IPS DF 4.7 (cell line): Measurements from ENCODE around the gene MAPK10.
"Not testable (repeated sequence)": the region's sequence is repeated elsewhere in the genome, so short reads cannot be mapped to it uniquely, and the experiment has no call there.

Experiments
- DNase-seq: peaks from one replicate; pipeline ENCODE4 v3.0.0-alpha.2; 2013; ENCODE audit warnings: low spot score; ENCODE audit errors: extremely low read depth

Gene MAPK10

DNA sequence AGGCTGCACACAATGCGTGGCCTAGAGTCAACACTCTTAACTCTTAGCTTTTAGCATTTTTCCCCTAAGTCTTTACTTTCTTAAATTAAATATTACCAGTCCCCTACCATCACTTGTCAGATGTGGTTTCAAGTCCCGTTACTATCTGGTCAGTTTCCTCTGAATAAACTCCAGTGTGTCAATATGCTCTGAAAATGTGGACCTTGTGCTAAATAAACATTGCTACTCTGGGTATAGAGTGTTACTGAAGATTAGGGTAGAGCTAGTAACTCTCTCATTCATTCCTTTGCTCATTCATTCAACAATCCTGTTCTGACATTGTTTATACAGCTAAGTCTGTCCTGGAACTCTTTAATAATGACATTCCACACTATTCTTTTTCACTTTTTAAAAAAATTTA, 251.0 kb downstream of the MAPK10 start:
- DNase-seq = no peak

DNA sequence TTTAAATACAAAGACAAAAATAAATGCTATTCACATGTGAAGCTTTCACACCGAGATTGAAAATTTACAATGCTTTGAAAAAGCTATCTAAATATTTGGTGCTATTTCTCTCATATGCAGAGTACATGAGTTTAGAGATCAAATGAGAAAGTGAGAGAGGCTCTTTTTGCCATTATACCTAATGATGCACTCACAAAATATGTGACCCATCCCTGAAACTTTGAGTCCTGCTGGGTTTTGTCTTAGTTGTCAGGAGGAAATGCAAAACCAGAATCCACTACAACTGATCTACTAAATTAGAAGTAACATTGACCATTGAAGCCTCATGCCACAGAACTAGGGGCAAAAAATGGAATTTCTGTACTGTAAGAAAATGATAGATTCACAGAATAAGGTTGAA, 251.7 kb downstream of the MAPK10 start:
- no peak for DNase-seq

DNA sequence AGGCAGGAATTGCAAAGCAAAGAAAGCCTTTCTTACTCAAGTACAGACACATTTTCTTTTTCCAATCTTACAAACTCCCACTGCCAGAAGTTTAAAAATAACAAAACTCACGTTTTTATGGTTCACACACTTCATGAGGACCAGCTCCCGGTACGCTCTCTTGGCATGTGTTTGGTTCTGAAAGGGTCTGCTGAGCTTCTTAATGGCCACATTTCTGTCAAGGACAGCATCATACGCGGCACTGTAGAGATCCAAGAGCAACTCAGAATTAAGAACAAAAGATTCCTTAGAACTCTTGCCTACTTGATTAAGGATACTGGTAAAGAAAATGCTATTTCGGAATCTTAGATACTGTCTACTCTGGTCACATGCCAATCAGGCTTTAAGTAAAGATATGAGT, 252.7 kb downstream of the MAPK10 start:
- no peak for DNase-seq

DNA sequence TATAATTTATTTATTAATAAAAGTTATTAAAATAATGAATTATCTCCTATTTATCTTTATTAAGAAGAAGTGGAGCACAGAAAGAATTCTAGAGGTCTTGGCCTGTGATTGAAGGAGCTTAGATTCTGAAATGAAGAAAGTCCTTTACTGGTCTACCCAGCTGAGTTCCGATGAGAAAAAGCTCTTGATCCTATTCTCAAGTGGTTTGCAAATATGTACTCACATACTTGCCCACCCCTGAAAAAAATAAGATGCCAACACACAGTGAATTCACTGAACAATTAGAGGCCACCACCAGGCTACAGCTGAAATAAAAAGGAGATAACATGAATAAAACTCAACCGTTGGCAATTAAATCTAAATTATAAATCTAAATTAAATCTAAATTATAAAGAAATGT, 253.4 kb downstream of the MAPK10 start:
- no peak for DNase-seq

DNA sequence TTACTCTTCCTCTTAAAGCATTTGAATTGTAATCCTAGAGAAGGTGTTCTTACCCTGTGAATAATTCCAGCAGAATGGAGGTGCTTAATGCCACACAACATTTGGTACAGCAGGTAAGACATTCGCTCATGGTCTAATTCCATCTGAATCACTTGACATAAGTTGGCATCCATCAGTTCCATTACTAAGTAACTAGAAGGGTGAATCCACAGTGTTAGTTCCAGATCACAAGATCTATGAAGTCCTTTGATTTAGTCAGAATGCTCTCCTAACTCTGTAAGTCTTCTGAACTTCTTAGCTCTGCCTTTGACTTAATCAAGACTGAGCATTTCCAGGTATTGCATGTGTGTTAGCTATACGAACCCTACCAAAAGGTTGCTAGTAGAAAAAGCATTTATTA, 258.0 kb downstream of the MAPK10 start:
- DNase-seq = no peak

DNA sequence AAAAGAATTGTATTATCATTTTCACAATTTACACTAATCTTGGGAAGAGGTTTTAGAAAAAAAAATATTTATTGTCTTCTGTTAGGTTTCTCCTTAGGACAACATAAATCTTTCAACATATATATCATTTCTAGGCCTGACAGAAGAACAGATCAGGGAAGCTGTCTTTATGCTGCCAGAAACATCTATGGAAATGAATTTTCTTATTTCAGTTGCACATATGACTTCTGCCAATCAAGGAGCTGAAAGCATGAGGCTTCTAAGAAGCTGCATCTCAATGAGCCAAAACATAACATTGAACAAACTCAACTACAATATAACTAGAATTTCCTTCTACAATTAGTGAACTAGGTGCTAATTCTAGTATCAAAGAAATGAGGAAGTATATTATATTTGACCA, 258.4 kb downstream of the MAPK10 start:
- DNase-seq = no peak

DNA sequence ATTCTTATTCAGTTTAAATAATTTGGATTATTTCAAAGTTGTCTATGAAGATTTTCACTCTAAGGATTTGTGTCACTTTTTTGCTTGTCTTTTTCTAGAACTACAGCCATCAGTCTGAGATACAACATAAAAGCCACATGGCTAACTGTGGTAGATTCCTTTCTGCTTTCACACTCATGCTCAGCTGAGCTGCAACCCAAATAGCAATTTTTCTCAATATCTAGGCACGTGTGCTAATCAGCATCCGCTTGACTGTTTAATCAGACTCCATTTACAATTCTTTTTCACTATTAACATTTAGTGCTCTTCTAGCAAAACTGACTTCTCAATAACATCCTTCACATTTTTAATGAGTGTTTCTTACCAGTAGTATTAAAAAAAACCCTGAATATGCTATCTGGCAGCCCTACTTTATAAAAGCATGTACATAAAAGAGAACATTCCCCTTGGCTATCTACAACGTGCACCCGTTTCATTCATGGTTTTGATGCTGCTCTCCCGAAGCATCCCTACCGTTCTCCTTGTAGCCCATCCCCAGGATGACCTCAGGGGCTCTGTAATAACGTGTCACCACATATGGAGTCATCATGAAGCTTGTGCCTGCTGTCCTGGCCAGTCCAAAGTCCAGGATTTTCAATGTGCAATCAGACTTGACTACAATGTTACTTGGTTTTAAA, 259.2 kb downstream of the MAPK10 start:
- DNase-seq = no peak

DNA sequence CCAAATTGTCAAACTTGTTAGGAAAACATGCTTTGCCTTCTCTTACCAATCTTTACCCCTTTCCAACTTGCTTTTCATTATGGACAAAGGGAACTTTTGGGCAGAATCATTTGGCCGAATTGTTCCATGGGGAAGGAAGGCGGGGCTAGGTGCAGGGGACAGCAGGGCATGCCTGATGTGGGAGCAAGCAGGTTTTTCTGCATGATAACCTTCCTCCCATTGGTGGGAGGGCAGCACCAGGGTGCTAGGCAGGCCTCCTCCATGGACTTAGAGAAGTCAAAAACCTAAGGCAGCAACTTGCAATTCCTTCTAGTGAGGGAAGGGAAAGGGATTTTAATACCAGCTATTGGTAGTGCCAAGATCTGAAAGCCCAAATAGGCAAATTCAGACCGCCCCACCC, 260.5 kb downstream of the MAPK10 start:
- no peak for DNase-seq

DNA sequence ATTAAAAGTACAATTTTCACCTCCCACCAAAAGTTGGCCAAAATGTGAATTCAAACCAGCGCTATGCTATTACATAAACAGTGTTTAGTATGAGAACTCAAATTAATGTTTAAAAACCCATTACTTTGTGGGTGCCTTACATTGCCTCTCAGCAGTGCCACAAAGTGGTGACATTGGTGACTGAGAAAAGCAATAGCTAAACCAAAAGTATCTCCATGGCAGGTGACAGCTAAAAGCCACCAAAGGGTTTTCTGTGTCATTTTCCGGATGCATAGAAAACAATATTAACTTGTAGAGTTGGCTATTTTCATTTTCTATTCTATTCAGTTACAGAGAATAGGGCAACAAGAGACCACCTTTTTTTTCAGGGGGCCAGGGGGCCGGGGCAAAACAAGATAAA, 261.2 kb downstream of the MAPK10 start:
- no peak for DNase-seq

DNA sequence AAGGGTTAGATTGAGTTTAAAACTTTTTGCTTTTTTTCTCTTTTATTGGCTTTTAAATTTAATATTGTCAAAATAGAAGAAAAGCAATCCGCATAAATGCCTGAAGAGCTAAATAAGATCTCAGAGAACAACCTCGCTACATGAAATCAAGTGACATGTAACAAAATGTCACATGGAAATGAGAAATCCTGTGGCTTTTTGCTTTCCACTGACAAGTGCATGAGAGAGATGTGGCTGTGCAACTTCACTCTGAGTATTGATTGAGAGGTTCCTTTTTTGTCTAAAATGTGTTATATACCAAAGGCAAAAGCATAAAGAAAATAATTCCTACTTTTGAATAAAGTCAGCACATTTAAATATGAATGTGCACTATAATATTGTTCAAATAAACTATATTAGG, 263.5 kb downstream of the MAPK10 start:
- no peak for DNase-seq

DNA sequence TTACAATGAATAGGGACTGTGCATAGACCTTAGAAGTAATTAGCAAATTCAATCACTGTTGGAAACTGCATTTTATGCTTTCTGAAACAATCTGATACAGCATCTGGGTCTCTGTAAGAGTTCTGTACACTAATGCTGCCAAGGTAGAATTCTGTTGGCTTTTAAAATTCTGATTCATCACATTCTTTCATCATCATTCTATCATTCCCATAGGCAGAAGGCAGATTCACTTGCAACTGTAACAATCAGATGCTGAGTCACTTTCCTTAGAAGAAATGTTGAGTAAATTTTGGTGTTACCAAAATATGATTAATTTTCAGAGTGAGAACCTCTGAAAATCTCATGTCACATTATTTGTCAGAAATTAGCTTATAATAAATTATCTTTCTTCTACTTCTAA, 267.2 kb downstream of the MAPK10 start:
- no peak for DNase-seq

DNA sequence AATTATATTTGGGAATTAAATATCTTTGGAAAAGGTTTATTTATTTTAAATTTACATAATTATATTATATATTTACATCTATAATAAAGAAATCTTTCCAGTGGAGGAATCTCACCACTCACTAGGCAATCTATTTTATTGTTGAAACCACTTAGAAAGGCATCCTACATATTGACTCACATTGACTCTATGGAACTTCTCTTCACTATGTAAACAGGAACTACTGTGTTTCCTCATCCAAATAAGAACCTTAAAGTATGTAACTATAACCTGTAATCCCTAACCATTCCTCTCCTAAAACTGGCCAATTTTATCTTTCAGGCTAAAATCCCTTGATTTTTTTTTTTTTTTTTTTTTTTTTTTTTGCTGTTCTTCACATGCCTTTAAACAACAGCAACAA, 268.7 kb downstream of the MAPK10 start:
- DNase-seq = no peak

DNA sequence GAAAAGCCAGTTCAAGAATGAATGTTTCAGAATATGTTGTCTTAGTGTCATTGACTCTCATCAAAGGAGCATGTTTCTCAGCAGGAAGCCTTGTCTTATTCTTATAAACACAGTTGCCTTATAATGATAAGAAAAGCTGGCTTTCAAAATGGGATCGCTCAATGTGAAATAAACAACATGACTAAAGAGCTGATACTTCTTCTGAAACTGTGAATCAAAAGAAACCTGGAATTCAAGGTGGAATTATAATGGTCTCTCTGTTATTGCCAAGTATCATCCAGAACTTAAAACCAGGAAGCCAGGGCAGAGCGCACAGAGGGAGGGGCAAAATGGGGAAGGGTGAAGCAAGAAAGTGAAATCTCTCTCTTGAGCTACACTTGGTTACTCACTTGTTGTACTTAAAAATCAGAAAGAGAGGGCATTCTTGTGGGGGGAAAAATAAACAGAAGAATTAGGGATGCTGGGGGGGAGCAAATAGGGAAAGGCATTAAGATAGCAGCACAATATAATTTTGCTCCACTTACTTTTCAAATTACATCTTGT, 270.0 kb downstream of the MAPK10 start:
- no peak for DNase-seq

DNA sequence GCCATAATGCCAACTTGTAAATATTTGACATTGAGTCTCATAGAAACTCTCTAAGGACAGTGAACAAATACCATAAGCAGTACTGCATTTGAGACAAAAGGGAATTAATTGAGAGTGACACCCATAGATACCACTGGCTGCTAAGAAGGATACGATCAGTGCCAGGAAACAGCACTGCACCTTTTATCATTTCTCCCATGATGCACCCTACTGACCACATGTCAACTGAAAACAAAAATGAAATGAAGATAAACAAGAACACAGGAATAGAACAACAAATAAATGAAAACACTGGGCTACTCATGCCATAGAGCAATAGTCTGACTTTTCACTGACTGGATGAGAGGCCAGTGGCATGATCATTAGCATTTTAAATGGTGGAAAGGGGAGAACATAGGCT, 270.8 kb downstream of the MAPK10 start:
- no peak for DNase-seq

DNA sequence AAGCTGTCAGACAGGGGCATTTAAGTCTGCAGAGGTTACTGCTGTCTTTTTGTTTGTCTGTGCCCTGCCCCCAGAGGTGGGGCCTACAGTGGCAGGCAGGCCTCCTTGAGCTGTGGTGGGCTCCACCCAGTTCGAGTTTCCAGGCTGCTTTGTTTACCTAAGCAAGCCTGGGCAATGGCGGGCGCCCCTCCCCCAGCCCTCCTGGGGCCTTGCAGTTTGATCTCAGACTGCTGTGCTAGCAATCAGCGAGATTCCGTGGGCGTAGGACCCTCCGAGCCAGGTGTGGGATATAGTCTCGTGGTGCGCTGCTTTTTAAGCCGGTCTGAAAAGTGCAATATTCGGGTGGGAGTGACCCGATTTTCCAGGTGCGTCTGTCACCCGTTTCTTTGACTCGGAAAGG, 284.1 kb downstream of the MAPK10 start:
- DNase-seq = not testable (repeated sequence)

DNA sequence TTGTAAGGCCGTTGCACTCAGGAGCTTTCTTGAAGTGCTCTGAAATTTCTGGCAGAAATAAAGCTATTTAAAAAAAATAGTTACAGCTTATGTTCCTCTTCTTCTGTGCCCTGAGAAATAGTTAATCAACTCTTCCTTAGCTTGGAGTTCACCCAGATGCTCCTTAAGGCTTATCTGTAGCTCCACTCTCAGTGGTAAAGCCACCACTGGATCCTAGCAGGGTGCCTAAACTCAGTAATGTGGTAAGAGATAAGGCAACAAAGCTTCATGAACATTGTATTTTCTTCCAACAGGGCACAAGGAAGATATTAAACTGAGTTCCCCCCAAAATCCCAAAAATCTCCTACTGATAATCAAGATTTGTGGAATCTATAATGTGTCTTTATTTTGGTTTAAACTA, 299.5 kb downstream of the MAPK10 start:
- no peak for DNase-seq

DNA sequence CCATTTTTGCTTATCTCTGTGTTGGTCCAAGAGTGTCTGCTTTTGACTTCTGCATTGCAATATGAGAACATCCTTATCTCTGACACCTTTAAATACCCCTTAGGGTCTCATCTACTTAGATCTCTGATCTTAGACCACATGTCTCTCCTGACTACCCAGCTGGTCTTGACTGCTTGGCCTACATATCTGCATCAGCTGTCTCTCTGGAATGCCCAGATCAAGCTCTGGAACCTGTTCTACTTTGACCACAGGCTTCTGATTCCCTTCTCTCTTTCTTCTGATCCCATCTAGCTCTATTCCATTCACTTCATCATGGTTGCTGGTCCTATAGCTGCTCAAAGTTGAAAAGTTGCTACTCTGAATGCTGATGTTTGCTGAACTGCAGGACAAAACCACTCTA, 301.2 kb downstream of the MAPK10 start:
- DNase-seq = no peak

DNA sequence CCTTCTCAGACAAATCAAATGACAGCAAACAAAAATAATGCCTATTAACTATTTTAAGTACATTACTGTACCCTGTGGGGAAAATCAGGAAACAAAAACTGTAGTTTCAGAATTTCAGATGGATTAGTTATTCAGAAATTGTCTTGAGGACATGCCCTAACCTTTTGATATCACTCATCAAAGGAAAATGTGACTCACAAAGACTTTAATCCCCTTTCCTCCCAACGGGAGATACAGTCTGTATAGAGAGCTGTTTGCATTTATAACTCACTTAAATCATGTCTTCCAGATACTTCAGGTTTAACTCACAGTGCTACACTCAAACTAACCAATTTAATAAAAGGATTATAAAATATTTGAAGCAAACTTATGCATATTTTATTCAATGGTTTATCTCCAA, 304.0 kb downstream of the MAPK10 start:
- DNase-seq = no peak

DNA sequence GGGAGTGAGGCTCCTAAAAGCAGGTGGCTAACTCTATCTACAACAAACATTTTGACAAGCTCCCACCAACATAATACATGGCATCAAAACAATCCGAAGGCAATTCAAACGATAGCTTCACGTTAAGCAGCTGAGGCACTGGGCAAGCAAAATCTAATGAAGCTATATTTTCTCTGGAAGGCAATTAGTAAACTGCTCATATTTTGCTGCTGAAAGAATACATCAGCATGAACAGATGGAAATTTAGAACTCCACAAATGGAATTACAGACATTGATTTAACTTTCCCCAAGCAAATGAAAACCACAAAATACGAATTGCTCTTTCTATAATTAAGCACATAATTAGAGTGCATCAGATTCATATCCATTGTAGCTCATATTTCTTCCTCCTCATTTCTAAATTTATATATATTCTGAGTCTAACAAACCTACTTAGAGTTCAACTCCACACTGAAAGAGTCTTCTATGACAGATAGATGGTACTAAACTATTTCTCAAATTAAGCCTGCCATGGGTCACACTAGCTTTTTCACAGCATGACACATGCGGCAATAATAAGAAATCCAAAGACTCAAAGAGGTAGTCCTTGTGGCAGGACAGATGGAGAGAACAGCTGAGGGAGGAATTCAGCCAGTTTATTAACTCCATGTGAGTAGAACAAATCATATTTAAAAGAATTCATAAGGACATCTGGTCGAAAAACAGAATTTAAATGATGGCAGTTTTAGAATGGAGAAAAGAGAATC, 305.4 kb downstream of the MAPK10 start:
- no peak for DNase-seq

DNA sequence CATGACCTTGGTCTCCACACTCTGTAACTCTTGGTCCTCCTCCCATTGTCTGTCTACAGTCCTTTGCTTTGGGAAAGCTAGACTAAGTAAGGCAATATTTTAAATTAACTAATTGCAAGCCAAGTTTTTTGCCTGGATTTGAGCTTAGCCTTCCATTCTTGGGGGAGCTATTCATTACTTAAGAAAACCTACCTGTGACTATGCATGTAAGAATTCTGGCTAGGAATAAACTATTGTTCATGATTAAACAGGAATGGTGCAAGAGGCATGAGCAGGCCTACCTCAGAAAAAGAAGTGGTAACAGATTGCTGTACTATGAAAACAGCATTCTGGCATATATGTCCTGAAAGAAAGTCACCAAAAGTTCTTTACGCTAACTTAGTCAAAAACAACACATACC, 309.4 kb downstream of the MAPK10 start:
- no peak for DNase-seq

DNA sequence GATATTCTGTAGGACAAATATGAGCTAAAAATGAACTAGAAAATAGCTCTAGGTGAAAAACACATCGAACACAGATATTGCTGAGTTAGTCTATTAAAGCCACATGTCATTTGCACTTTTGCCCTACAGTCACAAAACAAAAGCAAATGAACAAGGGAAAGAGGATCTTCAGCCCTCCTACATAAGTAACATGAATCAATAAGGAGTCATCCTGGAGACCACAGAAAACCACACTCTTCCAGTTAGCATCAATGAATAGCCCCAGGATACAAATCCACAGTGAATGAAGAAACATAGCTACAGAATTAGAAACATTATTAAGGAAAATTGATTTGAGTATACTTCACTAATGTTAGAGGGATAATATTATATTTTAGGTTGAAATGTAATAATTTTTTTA, 311.4 kb downstream of the MAPK10 start:
- DNase-seq = no peak

DNA sequence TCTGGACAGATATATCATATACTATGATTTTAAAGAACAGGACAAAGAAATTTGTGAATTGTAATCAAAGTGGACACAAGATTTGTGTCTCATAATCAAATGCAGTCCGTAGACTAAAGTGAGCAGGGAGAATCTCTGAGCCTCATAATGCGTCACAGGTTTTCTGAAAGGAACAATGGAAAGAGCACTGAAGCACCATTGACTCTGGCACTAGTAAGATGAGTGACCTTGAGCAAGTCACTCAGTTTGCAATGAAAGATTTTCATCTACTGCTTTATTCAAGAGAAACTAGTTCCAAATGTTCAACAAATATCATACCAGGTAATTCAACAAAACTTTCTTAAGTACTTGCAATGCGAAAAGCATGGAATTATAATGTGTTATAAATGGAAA, 315.3 kb downstream of the MAPK10 start:
- DNase-seq = no peak
